ENCODE measurements around the gene TMEM81.

The TMEM81 gene

GRCh38 chr1:205045146-205045545 lies 39.1 kb downstream of the TMEM81 start:
- no peaks in the 10 kb centered on the region for H3K36me3 ChIP-seq (ENCODE audit: control insufficient read depth, insufficient read depth, low read length, severe bottlenecking)
- no peak overlapping the region for H3K9ac ChIP-seq (ENCODE audit: low read length)
- H3K4me3 ChIP-seq (ENCODE audit: low read length), result no peak overlapping the region
- no peak for DNase-seq (ENCODE audit: low read depth)
- H3K9me3 ChIP-seq (ENCODE audit: control insufficient read depth, low read length), result no peaks in the 10 kb centered on the region
- peaks cover 84% of the 10 kb centered on the region for H3K27me3 ChIP-seq (replicated peaks; ENCODE audit: control insufficient read depth, insufficient read depth, low read length)
- H3K4me1 ChIP-seq (ENCODE audit: control insufficient read depth, insufficient read depth, low read length), result peaks cover 2% of the 10 kb centered on the region

GRCh38 chr1:205044741-205045140 lies 39.5 kb downstream of the TMEM81 start:
- DNase-seq (ENCODE audit: low read depth), result no peak
- H3K27me3 ChIP-seq (replicated peaks; ENCODE audit: control insufficient read depth, insufficient read depth, low read length), result peaks cover 84% of the 10 kb centered on the region

GRCh38 chr1:205043866-205044265 lies 40.4 kb downstream of the TMEM81 start:
- no peaks in the 10 kb centered on the region for H3K36me3 ChIP-seq (ENCODE audit: control insufficient read depth, insufficient read depth, low read length, severe bottlenecking)
- H3K4me3 ChIP-seq (ENCODE audit: low read length), result no peak overlapping the region
- no peak overlapping the region for H3K9ac ChIP-seq (ENCODE audit: low read length)
- no peaks in the 10 kb centered on the region for H3K4me1 ChIP-seq (ENCODE audit: control insufficient read depth, insufficient read depth, low read length)
- peaks cover 84% of the 10 kb centered on the region for H3K27me3 ChIP-seq (replicated peaks; ENCODE audit: control insufficient read depth, insufficient read depth, low read length)
- H3K9me3 ChIP-seq (ENCODE audit: control insufficient read depth, low read length), result no peaks in the 10 kb centered on the region
- DNase-seq (ENCODE audit: low read depth), result no peak

More at GRCh38 chr1:205044741-205045140, 39.5 kb downstream of the TMEM81 start:
- no peak overlapping the region for H3K4me3 ChIP-seq (ENCODE audit: low read length)
- no peak overlapping the region for H3K9ac ChIP-seq (ENCODE audit: low read length)
- no peaks in the 10 kb centered on the region for H3K36me3 ChIP-seq (ENCODE audit: control insufficient read depth, insufficient read depth, low read length, severe bottlenecking)
- peaks cover 2% of the 10 kb centered on the region for H3K4me1 ChIP-seq (ENCODE audit: control insufficient read depth, insufficient read depth, low read length)
- H3K9me3 ChIP-seq (ENCODE audit: control insufficient read depth, low read length), result no peaks in the 10 kb centered on the region

DNA sequence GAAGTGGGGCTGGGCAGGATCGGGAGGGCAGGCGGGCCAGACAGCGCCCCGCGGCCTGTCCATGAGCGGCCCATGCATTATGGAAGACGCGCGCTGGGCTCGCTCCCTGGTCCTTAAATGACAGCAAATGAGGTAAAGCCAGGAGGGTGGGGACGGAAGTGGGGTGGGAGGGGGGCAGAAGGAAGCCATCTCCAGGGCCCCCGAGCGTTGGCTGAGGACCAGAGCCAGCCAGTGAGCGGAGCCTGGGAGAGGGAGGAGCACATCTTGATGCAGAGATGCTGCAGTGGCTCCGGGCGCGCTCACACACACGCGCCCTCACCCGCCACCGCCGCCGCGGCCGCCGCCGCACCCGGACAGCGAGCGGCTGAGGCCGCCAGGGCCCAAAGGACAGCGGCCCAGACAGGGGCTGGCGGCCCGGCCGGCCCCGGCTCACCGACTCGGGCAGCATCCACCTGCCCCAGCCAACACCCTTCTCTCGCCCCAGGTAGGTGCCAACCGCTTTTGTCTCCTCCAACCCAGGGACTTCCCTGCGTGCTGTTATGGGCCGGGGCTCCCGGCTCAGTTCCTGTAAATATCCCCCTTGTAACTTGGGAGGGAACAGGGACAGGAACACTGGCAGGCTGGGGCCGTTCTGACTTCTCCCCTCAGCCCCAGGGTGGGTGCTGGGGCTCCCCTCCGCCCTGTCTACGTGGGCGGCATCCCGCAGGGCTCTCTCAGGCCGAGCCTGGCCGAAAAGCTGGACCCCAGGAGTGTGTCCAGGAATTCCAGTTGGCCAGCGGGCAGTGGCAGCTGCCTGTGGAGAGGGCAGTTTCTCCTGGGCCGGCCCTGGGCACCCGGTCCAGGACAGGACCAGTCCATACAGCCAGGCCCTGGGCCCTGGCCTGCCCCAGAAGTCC lies 41.1 kb downstream of the TMEM81 start, which contains the start of gene CNTN2:
Gene CNTN2 (plus strand): TSS at position 302 of the 896 bp plus-strand sequence. CDS start 9,974 bp downstream, outside the sequence.
- DNase-seq (ENCODE audit: low read depth), result peak; percentile 10

GRCh38 chr1:205041998-205042910 lies 42.0 kb downstream of the TMEM81 start:
- Histone ChIP-seq H3K4me1 (ENCODE audit: control insufficient read depth, insufficient read depth, low read length) (no peaks in the 10 kb centered on the region), H3K9me3 (ENCODE audit: control insufficient read depth, low read length) (no peaks in the 10 kb centered on the region), H3K27me3 (replicated peaks; ENCODE audit: control insufficient read depth, insufficient read depth, low read length) (peaks cover 74% of the 10 kb centered on the region), H3K9ac (ENCODE audit: low read length) (no peak overlapping the region), H3K4me3 (ENCODE audit: low read length) (no peak overlapping the region), H3K36me3 (ENCODE audit: control insufficient read depth, insufficient read depth, low read length, severe bottlenecking) (no peaks in the 10 kb centered on the region)
- DNase-seq (ENCODE audit: low read depth), result no peak

More for the DNA sequence above, 41.1 kb downstream of the TMEM81 start, which contains the start of gene CNTN2:
- H3K36me3 ChIP-seq (ENCODE audit: control insufficient read depth, insufficient read depth, low read length, severe bottlenecking), result no peaks in the 10 kb centered on the region
- H3K4me3 ChIP-seq (ENCODE audit: low read length), result no peak within 1 kb of the TSS
- H3K9me3 ChIP-seq (ENCODE audit: control insufficient read depth, low read length), result no peaks in the 10 kb centered on the region
- no peaks in the 10 kb centered on the region for H3K4me1 ChIP-seq (ENCODE audit: control insufficient read depth, insufficient read depth, low read length)
- no peak within 1 kb of the TSS for H3K9ac ChIP-seq (ENCODE audit: low read length)
- H3K27me3 ChIP-seq (replicated peaks; ENCODE audit: control insufficient read depth, insufficient read depth, low read length), result peaks cover 79% of the 10 kb centered on the region

DNA sequence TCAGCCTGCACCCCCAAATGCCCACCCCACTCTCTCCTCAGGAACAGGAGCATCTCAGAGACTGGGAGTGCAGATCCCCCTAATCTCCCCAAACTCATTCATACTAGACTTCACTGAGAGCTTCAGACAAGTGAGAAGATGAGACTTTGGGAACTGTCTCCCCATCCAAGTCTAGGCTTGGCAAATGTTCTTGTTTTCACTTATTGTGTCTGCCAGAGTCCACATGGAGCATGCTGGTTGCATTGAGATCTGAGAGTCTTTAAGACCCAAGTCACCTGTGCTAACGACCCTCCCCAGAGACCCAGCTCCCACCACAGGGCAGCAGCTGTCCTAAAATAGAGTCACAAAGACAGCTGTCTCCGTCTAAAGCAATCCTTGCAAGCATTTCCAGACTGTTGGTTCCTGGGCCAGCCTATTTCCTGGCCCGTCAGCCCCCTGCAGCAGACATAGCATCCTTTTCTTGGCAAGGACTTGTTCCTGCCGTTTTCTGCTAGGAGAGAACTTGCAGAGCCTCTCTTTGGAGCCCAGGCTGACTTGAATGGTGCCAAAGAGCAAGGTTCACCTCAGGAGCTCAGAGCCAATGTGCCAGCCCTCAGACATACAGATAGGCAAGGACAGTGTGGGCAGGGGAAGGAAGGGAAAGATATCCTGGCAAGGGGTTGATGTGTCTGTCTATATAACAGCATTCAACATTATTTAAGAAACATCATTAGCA lies 43.1 kb downstream of the TMEM81 start:
- Histone ChIP-seq H3K9ac (ENCODE audit: low read length) (no peak overlapping the region), H3K4me3 (ENCODE audit: low read length) (no peak overlapping the region), H3K36me3 (ENCODE audit: control insufficient read depth, insufficient read depth, low read length, severe bottlenecking) (no peaks in the 10 kb centered on the region), H3K4me1 (ENCODE audit: control insufficient read depth, insufficient read depth, low read length) (no peaks in the 10 kb centered on the region), H3K27me3 (replicated peaks; ENCODE audit: control insufficient read depth, insufficient read depth, low read length) (peaks cover 72% of the 10 kb centered on the region), H3K9me3 (ENCODE audit: control insufficient read depth, low read length) (no peaks in the 10 kb centered on the region)
- no peak for DNase-seq (ENCODE audit: low read depth)

GRCh38 chr1:205038132-205038786 lies 46.0 kb downstream of the TMEM81 start:
- H3K4me3 ChIP-seq (ENCODE audit: low read length), result no peak overlapping the region
- peaks cover 68% of the 10 kb centered on the region for H3K27me3 ChIP-seq (replicated peaks; ENCODE audit: control insufficient read depth, insufficient read depth, low read length)

GRCh38 chr1:205037539-205037938 lies 46.7 kb downstream of the TMEM81 start:
- no peak overlapping the region for H3K9ac ChIP-seq (ENCODE audit: low read length)
- no peak overlapping the region for H3K4me3 ChIP-seq (ENCODE audit: low read length)
- peaks cover 75% of the 10 kb centered on the region for H3K27me3 ChIP-seq (replicated peaks; ENCODE audit: control insufficient read depth, insufficient read depth, low read length)
- H3K36me3 ChIP-seq (ENCODE audit: control insufficient read depth, insufficient read depth, low read length, severe bottlenecking), result no peaks in the 10 kb centered on the region
- H3K9me3 ChIP-seq (ENCODE audit: control insufficient read depth, low read length), result peaks cover 2% of the 10 kb centered on the region
- no peaks in the 10 kb centered on the region for H3K4me1 ChIP-seq (ENCODE audit: control insufficient read depth, insufficient read depth, low read length)
- DNase-seq (ENCODE audit: low read depth), result no peak

More at GRCh38 chr1:205038132-205038786, 46.0 kb downstream of the TMEM81 start:
- H3K9ac ChIP-seq (ENCODE audit: low read length), result no peak overlapping the region
- no peaks in the 10 kb centered on the region for H3K4me1 ChIP-seq (ENCODE audit: control insufficient read depth, insufficient read depth, low read length)
- DNase-seq (ENCODE audit: low read depth), result no peak
- no peaks in the 10 kb centered on the region for H3K36me3 ChIP-seq (ENCODE audit: control insufficient read depth, insufficient read depth, low read length, severe bottlenecking)
- H3K9me3 ChIP-seq (ENCODE audit: control insufficient read depth, low read length), result peaks cover 2% of the 10 kb centered on the region

Measured in adipocyte (in vitro differentiated cells).